Naive B cell (primary cell): ENCODE measurements around the gene FAM3A. TPM values are rescaled to one million over a fixed set of nuclear protein-coding genes. Genes with fewer than 3 reads are reported as not detected.

Experiments
- ATAC-seq, 2 donors: fragments of 150-1000 bp; cut with Tn5 transposase; 2 replicates each; pipeline ENCODE4 v1.10.0; 2021; ENCODE audit warnings: low read depth in 2 of 2, mild to moderate bottlenecking in 2 of 2, moderate library complexity in 2 of 2
- DNase-seq: peaks from one replicate; pipeline ENCODE4 v3.0.0; 2022
- H3K27ac Mint-ChIP-seq, 6 donors: one replicate each; pipeline ENCODE4 v1.8.0; 2020 to 2022; ENCODE audit warnings: mild to moderate bottlenecking in 6 of 6, mixed read lengths in 6 of 6, moderate library complexity in 5 of 6, inconsistent platforms in 2 of 6
- H3K27me3 Mint-ChIP-seq, 3 donors: one replicate each; pipeline ENCODE4 v1.8.0; 2021 to 2022; ENCODE audit warnings: mixed read lengths in 3 of 3, mild to moderate bottlenecking in 1 of 3
- H3K36me3 Mint-ChIP-seq, 2 donors: one replicate each; pipeline ENCODE4 v1.8.0; 2020 to 2022; ENCODE audit warnings: mixed read lengths in 2 of 2, inconsistent platforms in 1 of 2, mild to moderate bottlenecking in 1 of 2
- H3K4me1 Mint-ChIP-seq, 3 donors: one replicate each; pipeline ENCODE4 v1.8.0; 2020 to 2022; ENCODE audit warnings: mixed read lengths in 3 of 3, inconsistent platforms in 1 of 3, mild to moderate bottlenecking in 1 of 3, moderate library complexity in 1 of 3
- H3K4me3 Mint-ChIP-seq, 8 donors: one replicate each; pipeline ENCODE4 v1.8.0; 2020 to 2022; ENCODE audit warnings: mild to moderate bottlenecking in 8 of 8, mixed read lengths in 8 of 8, moderate library complexity in 8 of 8, inconsistent platforms in 2 of 8
- H3K9me3 Mint-ChIP-seq, 7 donors: one replicate each; pipeline ENCODE4 v1.8.0; 2020 to 2022; ENCODE audit warnings: mixed read lengths in 7 of 7, mild to moderate bottlenecking in 5 of 7, inconsistent platforms in 2 of 7, moderate library complexity in 1 of 7
- polyA plus RNA-seq, 6 donors: library from polyadenylated mRNA; unstranded; fragments of 300-500 nt; fragmentation: Illumina TruSeq; gene quantifications; one replicate each; pipeline ENCODE4 v1.2.3, GENCODE V29; 2021; ENCODE audit warnings: low read depth in 6 of 6

The FAM3A gene
- polyA plus RNA-seq, 6 donors from 2014 or later = 13.4 to 24.1 (median 16.7) TPM

DNA sequence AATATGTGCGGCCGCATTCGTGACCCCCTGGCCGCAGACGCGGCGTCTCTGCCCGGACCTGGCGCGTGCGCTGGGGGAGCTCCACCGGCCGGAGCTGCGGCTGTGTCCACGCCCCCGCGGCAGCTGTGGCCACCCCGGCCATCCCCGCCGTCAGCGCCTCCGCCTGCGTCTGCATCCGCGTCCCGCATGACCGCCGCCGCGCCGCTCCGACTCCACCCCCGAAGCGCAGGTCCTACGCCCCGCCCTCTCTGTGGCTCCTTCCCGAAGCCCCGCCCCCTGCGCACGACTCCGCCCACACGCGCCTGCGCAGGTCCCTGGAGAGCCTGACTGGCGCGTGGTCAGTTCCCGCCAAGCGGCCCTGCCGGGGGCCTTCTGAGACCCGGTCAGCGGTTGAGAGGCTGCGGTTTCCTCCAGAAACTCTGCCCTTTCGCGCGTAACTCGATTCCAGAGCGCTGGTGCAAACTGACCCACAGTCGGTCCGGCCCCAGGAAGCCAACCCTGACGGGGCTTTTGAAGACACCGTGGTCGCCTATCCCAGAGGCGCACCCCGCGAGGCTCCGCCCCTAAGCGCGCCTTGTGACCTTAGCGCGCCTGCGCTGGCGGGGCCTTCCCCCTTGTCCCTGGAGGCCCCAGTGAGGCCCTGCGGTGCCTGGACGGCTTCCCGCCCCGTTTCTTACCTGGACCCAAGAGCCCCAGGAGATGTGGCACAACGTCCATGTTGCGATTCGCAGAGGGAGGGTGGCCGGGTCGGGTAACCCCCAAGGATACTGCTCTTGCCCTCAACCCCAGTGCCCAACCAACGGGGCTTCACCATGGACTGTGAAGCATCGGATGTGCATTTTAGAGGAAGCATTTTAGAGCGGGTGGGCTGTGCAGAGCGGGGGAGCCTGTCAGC lies 37.1 kb downstream of the FAM3A start, which contains the start of gene LAGE3:
TSS of gene LAGE3 (minus strand) at position 554 of the 895 bp plus-strand sequence. CDS start at position 188, 366 bp downstream.
- H3K4me1 Mint-ChIP-seq = peaks cover 14 to 26% (median 20%) of the 10 kb centered on the region in 3 donors
- DNase-seq (peak; percentile 93), ATAC-seq (peak; percentile 85 to 86)
- H3K4me3 Mint-ChIP-seq = peak within 1 kb of the TSS; percentile 79 to 93 (median 88)
- H3K27me3 Mint-ChIP-seq = no peaks in the 10 kb centered on the region
- peak within 1 kb of the TSS; percentile 94 to 98 (median 97) for H3K27ac Mint-ChIP-seq
- H3K36me3 Mint-ChIP-seq = no peaks in the 10 kb centered on the region
- peaks cover 0 to 1% (median 0%) of the 10 kb centered on the region in 7 donors for H3K9me3 Mint-ChIP-seq

DNA sequence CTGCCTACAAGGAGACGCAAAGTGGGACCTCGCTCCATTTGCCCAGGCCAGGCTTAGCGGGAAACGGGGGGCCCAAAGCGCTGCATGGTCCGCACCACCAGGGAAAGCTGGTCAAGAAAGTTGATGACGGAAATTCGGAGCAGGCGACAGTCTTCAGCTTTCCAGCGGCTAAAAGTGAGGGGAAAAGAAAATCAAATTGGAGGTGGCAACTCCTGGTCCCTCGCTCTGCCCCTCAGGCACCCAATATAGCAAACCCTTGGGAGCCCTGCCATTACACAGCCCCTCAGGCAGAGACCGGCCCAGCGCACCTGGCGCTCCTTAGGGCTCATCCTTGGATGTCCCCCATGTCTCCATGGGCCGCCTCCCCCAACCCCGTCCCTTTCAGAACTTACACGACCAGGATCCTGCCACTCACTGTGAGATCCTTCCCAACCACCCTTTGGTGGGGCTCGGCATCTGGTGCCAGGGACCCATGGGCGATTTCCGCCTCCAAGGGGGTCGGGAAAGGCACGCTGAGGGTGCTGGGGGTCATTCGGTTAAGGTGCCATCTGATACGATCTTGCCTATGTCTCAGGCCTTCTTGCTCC lies 38.0 kb downstream of the FAM3A start:
- H3K27me3 Mint-ChIP-seq = no peaks in the 10 kb centered on the region
- H3K27ac Mint-ChIP-seq = peak overlapping the region in 4 of 6 donors; percentile 79 to 98 (median 88)
- DNase-seq (no peak), ATAC-seq (no peak)
- no peaks in the 10 kb centered on the region for H3K36me3 Mint-ChIP-seq
- peaks cover 0 to 1% (median 0%) of the 10 kb centered on the region in 7 donors for H3K9me3 Mint-ChIP-seq
- peaks cover 14 to 26% (median 15%) of the 10 kb centered on the region in 3 donors for H3K4me1 Mint-ChIP-seq
- peak overlapping the region; percentile 79 to 93 (median 85) for H3K4me3 Mint-ChIP-seq

DNA sequence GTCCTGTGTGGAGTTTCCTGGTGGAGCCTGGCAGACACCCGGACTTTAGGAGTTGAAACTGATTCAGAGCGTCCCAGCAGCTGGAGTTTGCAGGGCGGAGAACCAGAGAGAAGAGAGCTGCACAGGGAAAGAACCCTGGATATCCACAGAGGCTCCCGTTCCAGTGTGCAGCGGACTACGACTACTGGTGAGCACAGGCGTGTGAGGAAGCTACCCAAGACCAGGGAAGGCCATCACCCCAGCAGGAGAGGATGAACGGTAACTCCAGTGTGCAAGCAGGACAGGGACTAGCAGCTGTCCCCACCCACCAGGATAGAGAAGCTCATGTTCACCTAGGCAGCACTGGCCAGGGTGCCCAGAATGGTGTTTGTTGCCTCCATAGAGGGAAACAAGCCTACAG lies 39.2 kb downstream of the FAM3A start:
- Mint-ChIP-seq H3K4me1 (peaks cover 7 to 19% (median 8%) of the 10 kb centered on the region in 3 donors), H3K36me3 (no peaks in the 10 kb centered on the region), H3K27ac (peak overlapping the region in 2 of 6 donors; percentile 42 to 94), H3K27me3 (no peaks in the 10 kb centered on the region), H3K4me3 (peak overlapping the region in 1 of 8 donors; percentile 83), H3K9me3 (peaks cover 0 to 1% (median 0%) of the 10 kb centered on the region in 7 donors)
- ATAC-seq = no peak
- DNase-seq = no peak

DNA sequence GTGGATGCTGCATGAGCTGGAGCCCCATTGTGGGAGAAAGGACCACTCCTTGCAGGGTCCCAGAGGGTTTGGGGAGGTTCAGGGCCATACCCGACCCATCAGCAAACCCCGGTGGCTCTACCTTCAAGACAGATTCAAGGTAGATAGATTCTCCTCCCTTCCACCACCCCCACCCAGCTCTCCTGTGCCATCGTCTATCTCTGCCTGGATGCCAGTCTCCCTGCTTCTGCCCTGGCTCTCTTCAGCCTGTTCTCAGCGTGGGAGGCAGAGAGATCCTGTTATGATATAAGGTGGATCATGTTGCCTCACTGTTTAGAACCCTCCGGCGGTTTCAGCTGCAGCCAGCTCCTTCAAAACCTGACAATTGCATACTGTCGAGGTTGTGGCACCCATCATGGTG lies 42.3 kb downstream of the FAM3A start:
- Mint-ChIP-seq H3K36me3 (no peaks in the 10 kb centered on the region), H3K4me1 (peaks cover 0 to 12% (median 4%) of the 10 kb centered on the region in 3 donors), H3K4me3 (no peak overlapping the region), H3K9me3 (peaks cover 0 to 1% (median 0%) of the 10 kb centered on the region in 7 donors), H3K27ac (peak overlapping the region in 2 of 6 donors; percentile 22 to 58), H3K27me3 (no peaks in the 10 kb centered on the region)
- ATAC-seq (no peak), DNase-seq (no peak)

DNA sequence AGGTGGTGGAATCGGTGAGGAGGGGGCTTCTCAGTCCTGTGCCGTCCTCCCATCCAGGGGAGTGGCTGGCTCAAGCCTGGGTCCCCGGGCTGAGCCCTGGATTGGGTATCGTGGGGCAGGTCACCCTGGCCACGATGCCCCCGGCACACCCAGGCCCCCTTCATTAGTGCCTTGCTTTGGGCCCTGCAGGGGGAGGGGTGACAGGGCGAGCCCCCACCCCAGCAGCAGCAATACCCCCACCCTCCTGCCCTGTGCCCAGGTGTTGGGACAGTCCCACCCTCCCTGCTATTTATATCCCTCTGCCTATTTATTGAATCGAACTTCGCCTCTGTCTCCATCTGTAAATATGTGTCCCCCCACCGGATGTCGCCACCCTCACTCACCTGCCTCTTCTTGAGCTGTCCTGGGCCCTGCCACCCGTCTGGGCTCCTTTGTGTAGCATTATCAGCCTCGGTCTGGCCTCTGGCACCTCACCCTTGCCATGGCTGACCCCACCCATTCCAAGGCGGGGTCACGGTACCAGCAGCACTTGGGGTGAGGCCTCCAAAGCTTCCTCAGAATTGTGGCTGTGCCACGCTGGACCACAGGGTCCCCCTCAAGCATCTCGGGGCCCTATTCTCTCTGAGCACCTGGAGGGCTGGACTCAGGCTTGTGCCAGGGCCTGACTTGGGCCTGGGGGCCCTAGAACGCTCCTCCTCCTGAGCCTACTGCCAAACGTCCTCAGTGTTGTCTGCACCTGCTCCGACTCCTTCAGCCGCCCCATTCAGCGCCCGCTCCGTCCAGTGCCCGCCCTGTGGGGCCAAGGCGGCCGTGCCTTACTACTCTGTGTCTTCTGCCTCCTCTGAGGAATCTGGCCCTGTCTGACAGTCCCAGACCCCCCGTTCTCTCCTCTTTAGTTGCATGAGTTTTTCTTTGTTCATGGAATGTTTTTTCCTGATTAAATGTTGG lies 43.1 kb downstream of the FAM3A start:
- DNase-seq (no peak), ATAC-seq (no peak)
- Mint-ChIP-seq H3K4me3 (no peak overlapping the region), H3K27me3 (no peaks in the 10 kb centered on the region), H3K4me1 (peaks cover 0 to 8% (median 0%) of the 10 kb centered on the region in 3 donors), H3K36me3 (no peaks in the 10 kb centered on the region), H3K27ac (peak overlapping the region in 2 of 6 donors; percentile 18 to 93), H3K9me3 (no peaks in the 10 kb centered on the region)

DNA sequence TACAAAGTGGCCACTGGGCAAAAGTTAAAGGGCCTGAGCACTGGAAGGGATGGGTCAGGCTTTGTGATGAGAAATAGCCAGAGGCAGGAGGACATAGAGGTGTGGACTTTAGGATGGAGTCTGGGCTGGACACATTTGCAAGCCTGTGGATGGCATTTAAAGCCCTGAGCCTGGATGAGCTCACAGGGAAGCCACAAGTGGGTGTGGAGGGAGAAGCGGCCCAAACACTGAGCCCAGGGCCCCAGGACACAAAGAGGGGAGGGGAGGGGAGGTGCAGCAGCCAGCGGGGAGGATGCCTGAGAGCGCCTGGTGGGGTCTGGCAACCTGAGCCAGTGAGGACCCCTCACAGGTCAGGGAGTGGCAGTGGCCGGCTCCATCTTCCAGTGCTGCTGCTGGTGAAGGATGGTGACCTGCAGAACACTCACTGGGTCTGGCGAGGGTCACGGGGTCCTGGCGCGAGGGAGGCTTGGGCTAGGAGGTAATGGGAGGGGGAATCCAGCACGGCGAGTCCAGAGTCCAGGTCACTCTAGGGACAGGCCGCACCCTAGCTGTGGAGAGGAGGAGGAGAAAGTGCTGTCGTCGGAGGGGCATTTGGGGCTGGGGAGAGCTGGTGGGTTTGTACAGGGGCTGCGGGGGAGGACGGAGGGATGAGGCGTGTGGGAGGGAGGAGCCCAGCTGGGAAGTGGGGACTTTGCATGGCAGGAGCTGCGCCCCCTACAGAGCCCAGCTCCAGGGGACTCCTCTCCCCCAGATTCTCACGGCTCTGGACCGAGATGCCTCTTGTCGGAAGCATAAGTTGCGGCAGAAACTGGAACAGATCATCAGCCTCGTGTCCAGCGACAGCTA lies 44.0 kb downstream of the FAM3A start:
- Mint-ChIP-seq H3K27ac (no peak overlapping the region), H3K4me1 (peaks cover 0 to 6% (median 0%) of the 10 kb centered on the region in 3 donors), H3K4me3 (no peak overlapping the region), H3K36me3 (no peaks in the 10 kb centered on the region), H3K9me3 (no peaks in the 10 kb centered on the region), H3K27me3 (no peaks in the 10 kb centered on the region)
- no peak for ATAC-seq
- DNase-seq = no peak

DNA sequence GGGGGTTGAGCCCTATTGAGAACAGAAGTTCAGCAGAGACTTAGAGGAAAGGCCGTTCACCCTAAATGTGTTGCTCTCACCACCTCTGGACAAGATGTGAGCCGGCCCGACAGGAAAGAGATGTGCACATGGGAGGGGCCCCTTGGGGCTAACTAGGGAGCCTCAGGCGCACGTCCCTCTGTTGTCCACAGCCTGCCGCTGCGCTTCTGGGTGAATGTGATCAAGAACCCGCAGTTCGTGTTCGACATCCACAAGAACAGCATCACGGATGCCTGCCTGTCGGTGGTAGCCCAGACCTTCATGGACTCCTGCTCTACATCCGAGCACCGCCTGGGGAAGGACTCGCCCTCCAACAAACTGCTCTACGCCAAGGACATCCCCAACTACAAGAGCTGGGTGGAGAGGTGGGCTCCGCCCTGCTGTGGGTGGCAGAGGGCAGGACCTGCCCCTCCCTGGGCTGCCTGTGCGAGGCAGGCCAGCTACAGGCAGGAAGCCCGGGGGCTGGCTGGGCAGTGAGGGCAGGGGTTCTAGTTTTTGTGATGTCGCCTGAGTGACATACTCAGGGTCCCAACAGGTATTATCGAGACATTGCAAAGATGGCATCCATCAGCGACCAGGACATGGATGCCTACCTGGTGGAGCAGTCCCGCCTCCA lies 45.0 kb downstream of the FAM3A start:
- DNase-seq (no peak), ATAC-seq (no peak)
- Mint-ChIP-seq H3K27me3 (no peaks in the 10 kb centered on the region), H3K27ac (no peak overlapping the region), H3K9me3 (no peaks in the 10 kb centered on the region), H3K36me3 (no peaks in the 10 kb centered on the region), H3K4me1 (peaks cover 0 to 2% (median 0%) of the 10 kb centered on the region in 3 donors), H3K4me3 (no peak overlapping the region)

DNA sequence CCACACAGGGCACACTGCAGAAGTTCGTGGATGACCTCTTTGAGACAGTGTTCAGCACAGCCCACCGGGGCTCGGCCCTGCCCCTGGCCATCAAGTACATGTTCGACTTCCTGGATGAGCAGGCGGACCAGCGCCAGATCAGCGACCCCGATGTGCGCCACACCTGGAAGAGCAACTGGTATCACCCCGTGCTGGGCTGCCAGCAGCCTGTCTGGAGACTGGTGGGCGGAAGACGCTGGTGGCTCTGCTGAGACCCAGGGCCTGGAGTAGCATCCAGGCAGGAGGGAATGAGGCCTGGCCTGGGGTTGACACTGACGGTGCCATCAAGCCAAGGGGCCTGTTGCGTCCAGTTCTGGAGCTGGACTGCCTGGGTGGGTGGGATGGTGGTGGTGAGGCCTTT lies 45.6 kb downstream of the FAM3A start:
- DNase-seq (no peak), ATAC-seq (no peak)
- no peaks in the 10 kb centered on the region for H3K36me3 Mint-ChIP-seq
- peaks cover 0 to 2% (median 0%) of the 10 kb centered on the region in 3 donors for H3K4me1 Mint-ChIP-seq
- no peak overlapping the region for H3K27ac Mint-ChIP-seq
- no peak overlapping the region for H3K4me3 Mint-ChIP-seq
- no peaks in the 10 kb centered on the region for H3K9me3 Mint-ChIP-seq
- H3K27me3 Mint-ChIP-seq = no peaks in the 10 kb centered on the region

DNA sequence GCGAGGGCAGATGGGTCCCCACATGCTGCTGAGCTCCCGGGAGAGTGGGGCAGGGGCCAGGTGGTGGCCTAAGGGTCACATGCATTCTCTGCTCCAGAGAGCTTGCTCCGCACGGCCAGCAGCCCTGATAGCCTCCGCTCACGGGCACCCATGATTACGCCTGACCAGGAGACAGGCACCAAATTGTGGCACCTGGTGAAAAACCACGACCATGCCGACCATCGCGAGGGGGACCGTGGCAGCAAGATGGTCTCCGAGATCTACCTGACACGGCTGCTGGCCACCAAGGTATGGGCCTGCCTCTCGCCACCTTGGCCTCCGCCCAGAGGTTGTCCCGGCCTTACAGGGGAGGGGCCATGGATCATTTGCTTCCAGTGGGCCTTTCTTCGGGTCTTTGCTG lies 46.2 kb downstream of the FAM3A start:
- no peak overlapping the region for H3K27ac Mint-ChIP-seq
- ATAC-seq = no peak

DNA sequence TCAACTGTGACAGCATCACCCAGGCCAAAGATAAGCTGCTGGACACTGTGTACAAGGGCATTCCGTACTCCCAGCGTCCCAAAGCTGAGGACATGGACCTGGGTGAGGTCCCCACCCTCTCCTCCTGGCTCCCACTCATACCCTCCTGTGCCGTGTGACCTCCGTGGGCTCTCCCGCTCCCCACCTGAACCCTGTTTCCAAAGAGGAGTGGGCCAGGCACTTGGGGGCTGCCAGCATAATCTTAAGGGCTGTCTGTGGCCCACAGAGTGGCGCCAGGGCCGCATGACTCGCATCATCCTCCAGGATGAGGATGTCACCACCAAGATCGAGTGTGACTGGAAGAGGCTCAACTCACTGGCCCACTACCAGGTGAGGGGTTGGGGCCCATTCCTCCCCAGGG lies 46.9 kb downstream of the FAM3A start:
- H3K36me3 Mint-ChIP-seq = no peaks in the 10 kb centered on the region
- peaks cover 0 to 2% (median 0%) of the 10 kb centered on the region in 3 donors for H3K4me1 Mint-ChIP-seq
- H3K27me3 Mint-ChIP-seq = no peaks in the 10 kb centered on the region

More for the DNA sequence above, 46.2 kb downstream of the FAM3A start:
- no peak overlapping the region for H3K4me3 Mint-ChIP-seq
- no peaks in the 10 kb centered on the region for H3K36me3 Mint-ChIP-seq
- H3K9me3 Mint-ChIP-seq = no peaks in the 10 kb centered on the region
- H3K27me3 Mint-ChIP-seq = no peaks in the 10 kb centered on the region
- H3K4me1 Mint-ChIP-seq = peaks cover 0 to 2% (median 0%) of the 10 kb centered on the region in 3 donors
- no peak for DNase-seq

DNA sequence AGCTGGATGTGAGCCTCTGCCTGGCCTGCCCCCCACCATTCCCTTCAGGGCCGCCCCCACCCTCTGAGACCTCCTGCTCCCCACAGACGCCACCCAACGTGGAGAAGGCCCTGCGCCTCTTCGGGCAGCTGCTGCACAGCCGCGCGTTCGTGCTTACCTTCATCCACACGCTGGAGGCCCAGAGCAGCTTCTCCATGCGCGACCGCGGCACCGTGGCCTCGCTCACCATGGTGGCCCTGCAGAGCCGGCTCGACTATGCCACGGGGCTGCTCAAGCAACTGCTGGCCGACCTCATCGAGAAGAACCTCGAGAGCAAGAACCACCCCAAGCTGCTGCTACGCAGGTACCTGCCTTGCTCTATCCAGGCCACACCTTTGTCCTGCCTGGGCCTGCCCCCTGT lies 47.8 kb downstream of the FAM3A start:
- H3K27ac Mint-ChIP-seq = no peak overlapping the region
- H3K27me3 Mint-ChIP-seq = no peaks in the 10 kb centered on the region
- DNase-seq (no peak), ATAC-seq (no peak)
- no peak overlapping the region for H3K4me3 Mint-ChIP-seq
- H3K4me1 Mint-ChIP-seq = no peaks in the 10 kb centered on the region
- no peaks in the 10 kb centered on the region for H3K9me3 Mint-ChIP-seq
- no peaks in the 10 kb centered on the region for H3K36me3 Mint-ChIP-seq

More for the DNA sequence above, 46.9 kb downstream of the FAM3A start:
- ATAC-seq (no peak), DNase-seq (no peak)
- Mint-ChIP-seq H3K4me3 (no peak overlapping the region), H3K27ac (no peak overlapping the region), H3K9me3 (no peaks in the 10 kb centered on the region)

DNA sequence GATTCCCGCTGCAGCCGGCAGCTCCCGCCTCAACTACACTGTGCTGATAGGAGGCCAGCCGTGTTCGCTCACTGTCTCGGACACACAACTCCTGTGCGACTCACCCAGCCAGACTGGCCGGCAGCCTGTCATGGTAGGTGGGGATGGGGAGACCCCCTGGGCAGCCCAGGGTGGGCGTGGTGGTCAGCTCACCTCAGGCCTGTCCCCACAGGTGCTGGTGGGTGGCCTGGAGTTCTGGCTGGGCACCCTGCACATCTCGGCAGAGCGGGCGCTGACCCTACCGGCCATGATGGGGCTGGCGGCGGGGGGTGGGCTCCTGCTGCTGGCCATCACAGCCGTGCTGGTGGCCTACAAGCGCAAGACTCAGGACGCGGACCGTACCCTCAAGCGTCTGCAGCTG lies 48.5 kb downstream of the FAM3A start:
- Mint-ChIP-seq H3K27ac (no peak overlapping the region), H3K9me3 (peaks cover 0 to 2% (median 0%) of the 10 kb centered on the region in 7 donors), H3K4me3 (no peak overlapping the region), H3K36me3 (no peaks in the 10 kb centered on the region), H3K27me3 (no peaks in the 10 kb centered on the region), H3K4me1 (no peaks in the 10 kb centered on the region)
- DNase-seq = no peak
- no peak for ATAC-seq
